PC-3 (cell line): Measurements from ENCODE around the gene SLC12A2.

ENCODE experiments used
- EZH2 ChIP-seq: fragments of 300-600 bp; sonication (generic); IDR thresholded peaks from one replicate; pipeline ENCODE4 v1.6.1; 2017; ENCODE audit warnings: antibody characterized with exemption, mild to moderate bottlenecking, low read length; ENCODE audit not compliant: unreplicated experiment
- EZH2phosphoT487 ChIP-seq: fragments of 300-600 bp; sonication (generic); IDR thresholded peaks from 2 replicates; pipeline ENCODE4 v1.6.1; 2018; ENCODE audit warnings: mild to moderate bottlenecking, antibody characterized with exemption, low read length, borderline replicate concordance
- TF ChIP-seq, protein P1 (sequence below): fragments of 300-600 bp; sonication (generic); conservative IDR thresholded peaks from 2 replicates; pipeline ENCODE4 v1.5.1; 2017; ENCODE audit warnings: antibody characterized with exemption, low read depth, mild to moderate bottlenecking, low read length

GRCh38 chr5:128135286-128135685, 51.7 kb downstream of the SLC12A2 start:
- TF ChIP-seq, protein P1, sequence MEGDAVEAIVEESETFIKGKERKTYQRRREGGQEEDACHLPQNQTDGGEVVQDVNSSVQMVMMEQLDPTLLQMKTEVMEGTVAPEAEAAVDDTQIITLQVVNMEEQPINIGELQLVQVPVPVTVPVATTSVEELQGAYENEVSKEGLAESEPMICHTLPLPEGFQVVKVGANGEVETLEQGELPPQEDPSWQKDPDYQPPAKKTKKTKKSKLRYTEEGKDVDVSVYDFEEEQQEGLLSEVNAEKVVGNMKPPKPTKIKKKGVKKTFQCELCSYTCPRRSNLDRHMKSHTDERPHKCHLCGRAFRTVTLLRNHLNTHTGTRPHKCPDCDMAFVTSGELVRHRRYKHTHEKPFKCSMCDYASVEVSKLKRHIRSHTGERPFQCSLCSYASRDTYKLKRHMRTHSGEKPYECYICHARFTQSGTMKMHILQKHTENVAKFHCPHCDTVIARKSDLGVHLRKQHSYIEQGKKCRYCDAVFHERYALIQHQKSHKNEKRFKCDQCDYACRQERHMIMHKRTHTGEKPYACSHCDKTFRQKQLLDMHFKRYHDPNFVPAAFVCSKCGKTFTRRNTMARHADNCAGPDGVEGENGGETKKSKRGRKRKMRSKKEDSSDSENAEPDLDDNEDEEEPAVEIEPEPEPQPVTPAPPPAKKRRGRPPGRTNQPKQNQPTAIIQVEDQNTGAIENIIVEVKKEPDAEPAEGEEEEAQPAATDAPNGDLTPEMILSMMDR = no peak
- TF ChIP-seq EZH2 = no peak
- no peak for TF ChIP-seq EZH2phosphoT487
